Measurements from ENCODE around the gene NPW.
"Not testable (repeated sequence)": the region's sequence is repeated elsewhere in the genome, so short reads cannot be mapped to it uniquely, and the experiment has no call there.

Gene NPW

DNA sequence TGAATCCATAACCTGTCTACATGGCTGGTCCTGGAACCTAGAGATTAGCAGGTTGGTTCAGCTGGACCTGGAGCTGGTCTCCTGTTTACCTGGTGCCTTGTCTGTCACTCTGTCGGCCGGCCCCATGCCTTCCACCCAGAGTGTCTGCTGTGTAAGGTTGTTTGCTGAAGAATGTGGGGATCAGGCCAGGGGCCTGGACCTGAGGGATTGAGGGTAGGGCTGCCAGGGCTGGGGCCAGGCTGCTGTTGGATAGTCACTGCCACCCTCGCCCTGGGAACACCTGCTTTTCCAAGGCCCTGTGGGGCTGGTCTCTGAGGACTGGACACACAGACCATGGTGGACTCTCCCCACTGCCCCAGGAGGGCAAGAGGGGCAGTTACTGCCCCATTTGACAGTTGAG is 8.6 kb downstream of the NPW start:
- no peak overlapping the region for H3K4me3 Mint-ChIP-seq
- H3K36me3 Mint-ChIP-seq (ENCODE audit: low read depth): no peaks in the 10 kb centered on the region
- intact Hi-C loops (cut with micrococcal nuclease): no loop called here
- no peak overlapping the region for H3K27ac Mint-ChIP-seq
- H3K27me3 Mint-ChIP-seq: peaks cover 71% of the 10 kb centered on the region
- peaks cover 34% of the 10 kb centered on the region for H3K4me1 Mint-ChIP-seq (ENCODE audit: low read depth)
- no peaks in the 10 kb centered on the region for H3K9me3 Mint-ChIP-seq

DNA sequence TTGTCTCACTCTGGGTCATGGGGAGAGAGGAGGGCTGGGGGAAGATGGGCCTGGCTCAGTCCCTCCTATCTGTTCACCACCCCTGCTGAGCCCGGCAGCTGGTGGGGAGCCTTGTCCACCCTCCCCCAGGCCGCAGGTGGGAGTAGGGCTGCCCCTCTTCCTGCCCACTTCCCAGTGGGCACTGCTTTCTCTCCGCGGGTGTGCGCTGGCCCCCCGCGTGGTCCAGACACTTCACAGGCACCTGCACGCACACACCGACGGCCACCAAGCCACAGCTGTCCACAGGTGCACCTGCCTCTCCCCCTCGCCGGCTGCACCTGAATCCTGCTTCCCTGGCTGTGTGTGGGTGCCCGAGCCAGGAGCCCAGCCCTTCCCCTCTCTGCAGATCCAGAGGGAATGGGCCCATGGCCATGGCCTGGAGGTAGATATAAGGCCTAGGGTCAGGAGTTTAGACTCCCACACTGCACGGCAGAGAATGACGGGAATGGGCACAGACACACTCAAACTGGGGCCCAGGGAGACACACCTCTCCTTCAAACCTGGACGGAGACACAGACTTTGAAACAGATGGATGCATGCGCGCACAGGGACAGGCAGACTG is 9.1 kb downstream of the NPW start:
- Mint-ChIP-seq H3K4me3 (no peak overlapping the region), H3K27ac (no peak overlapping the region), H3K27me3 (peaks cover 76% of the 10 kb centered on the region), H3K4me1 (ENCODE audit: low read depth) (peaks cover 35% of the 10 kb centered on the region), H3K36me3 (ENCODE audit: low read depth) (no peaks in the 10 kb centered on the region), H3K9me3 (no peaks in the 10 kb centered on the region)
- intact Hi-C loops (cut with micrococcal nuclease): no loop called here

DNA sequence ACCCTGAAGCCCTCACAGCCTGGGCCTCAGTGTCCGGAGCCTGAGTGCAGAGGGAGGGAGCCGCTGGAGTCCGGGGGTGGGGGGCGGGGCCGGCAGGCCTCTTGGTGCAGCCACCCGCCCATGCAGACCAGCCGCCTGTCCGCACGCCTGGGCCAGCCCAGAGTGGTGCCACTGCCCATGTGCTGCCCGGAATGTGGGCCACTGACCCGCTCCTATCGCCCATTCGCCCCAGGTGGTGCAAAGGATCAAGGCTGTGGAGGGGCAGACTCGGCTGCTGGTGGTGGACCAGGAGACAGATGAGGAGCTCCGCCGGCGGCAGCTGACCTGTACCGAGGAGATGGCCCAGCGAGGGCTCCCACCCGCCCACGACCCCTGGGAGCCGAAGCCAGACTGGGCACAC is 9.8 kb downstream of the NPW start:
- intact Hi-C loops (cut with micrococcal nuclease): no loop called here
- H3K36me3 Mint-ChIP-seq (ENCODE audit: low read depth): no peaks in the 10 kb centered on the region
- H3K27ac Mint-ChIP-seq: no peak overlapping the region
- no peak overlapping the region for H3K4me3 Mint-ChIP-seq
- H3K27me3 Mint-ChIP-seq: peaks cover 76% of the 10 kb centered on the region
- H3K4me1 Mint-ChIP-seq (ENCODE audit: low read depth): peaks cover 33% of the 10 kb centered on the region
- H3K9me3 Mint-ChIP-seq: no peaks in the 10 kb centered on the region

DNA sequence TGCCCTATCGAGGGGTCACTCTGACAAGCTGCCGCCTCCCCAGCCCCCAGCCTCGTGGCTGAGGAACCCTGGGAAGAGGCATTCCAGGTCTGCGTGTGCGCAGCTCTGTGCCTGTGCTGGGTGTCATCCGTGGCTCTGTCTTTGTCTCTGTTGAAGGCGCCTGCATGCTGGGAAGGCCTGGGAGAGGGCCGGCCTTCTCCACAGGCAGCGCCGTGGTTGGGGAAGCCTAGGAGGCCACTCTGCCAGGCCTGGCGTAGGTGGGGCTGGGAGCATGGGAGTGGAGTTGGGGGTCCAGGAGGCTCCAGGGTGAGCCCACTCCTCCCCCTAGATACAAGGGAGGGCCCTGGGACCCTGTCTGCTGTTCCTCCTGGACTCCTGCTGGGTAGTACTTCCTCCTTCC is 10.5 kb downstream of the NPW start:
- H3K36me3 Mint-ChIP-seq (ENCODE audit: low read depth): no peaks in the 10 kb centered on the region

DNA sequence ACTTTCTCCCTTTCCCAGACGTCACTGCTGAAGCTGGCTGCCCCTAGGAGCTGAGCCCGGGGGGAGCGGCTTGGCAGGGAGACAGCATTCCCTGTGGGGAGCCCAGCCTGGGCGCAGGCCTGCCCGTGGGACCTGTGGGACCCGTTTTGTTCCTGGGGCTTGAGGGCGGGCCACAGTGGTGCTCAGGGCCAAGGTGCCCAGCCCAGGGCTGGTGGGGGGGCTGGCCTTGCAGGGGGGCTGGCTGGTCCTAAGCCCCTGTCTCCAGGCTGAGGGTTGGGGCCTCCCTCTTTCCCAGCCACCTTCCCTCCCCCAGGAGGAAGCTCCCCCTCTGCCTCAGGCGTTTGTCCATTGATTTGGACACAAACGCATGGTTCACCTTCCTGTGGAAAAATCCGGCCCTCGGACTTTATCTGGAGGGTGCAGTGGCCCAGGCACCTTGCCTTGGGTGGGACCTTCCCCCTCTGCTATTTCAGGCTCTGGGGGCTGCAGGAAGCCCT is 11.5 kb downstream of the NPW start:
- no peaks in the 10 kb centered on the region for H3K36me3 Mint-ChIP-seq (ENCODE audit: low read depth)
- H3K27ac Mint-ChIP-seq: no peak overlapping the region
- peaks cover 25% of the 10 kb centered on the region for H3K4me1 Mint-ChIP-seq (ENCODE audit: low read depth)
- H3K4me3 Mint-ChIP-seq: no peak overlapping the region
- H3K9me3 Mint-ChIP-seq: no peaks in the 10 kb centered on the region
- H3K27me3 Mint-ChIP-seq: peaks cover 65% of the 10 kb centered on the region
- intact Hi-C loops (cut with micrococcal nuclease): no loop called here

More for the DNA sequence above, 10.5 kb downstream of the NPW start:
- no peaks in the 10 kb centered on the region for H3K9me3 Mint-ChIP-seq
- intact Hi-C loops (cut with micrococcal nuclease): no loop called here
- H3K4me3 Mint-ChIP-seq: no peak overlapping the region
- H3K27me3 Mint-ChIP-seq: peaks cover 75% of the 10 kb centered on the region
- H3K4me1 Mint-ChIP-seq (ENCODE audit: low read depth): peaks cover 31% of the 10 kb centered on the region
- no peak overlapping the region for H3K27ac Mint-ChIP-seq

DNA sequence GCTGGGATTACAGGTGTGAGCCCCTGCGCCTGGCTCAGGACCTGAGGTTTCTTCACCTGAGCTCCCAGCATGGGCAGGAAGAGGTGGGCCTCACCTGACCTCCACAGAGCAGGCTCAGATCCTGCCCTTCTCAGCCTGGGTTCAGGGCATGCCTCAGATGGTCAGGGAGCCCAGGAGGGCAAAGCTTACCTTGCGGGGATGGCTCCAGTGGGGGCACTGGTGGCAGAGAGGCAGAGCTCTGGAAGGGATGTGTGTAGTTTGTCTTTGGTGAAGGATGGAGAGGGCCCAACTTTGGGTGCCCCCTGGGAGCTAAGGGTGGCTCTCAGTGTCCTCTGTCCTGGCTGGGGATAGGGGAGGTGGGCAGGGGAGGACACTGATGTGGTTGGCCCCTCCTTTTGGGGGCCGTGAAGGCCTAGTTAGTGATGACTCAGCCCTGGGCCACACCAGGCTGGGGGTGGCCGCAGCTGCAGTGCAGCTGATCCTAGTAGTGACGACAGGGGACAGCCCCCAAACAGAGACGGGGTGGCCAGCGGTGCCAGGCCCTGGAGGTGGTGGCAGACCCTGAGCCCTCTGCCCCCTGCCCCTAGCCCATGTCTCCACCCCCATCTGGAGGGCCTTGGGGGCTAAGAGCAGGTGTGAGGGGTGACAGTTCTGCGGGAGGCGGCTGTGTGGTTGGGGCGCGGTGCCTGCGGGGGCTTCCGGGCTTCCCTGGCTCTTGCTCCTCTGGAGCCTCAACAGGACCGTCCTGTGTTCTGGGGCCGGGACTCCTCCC is 12.9 kb downstream of the NPW start:
- no peak overlapping the region for H3K4me3 Mint-ChIP-seq
- H3K4me1 Mint-ChIP-seq (ENCODE audit: low read depth): peaks cover 22% of the 10 kb centered on the region
- H3K27me3 Mint-ChIP-seq: peaks cover 61% of the 10 kb centered on the region
- no peaks in the 10 kb centered on the region for H3K36me3 Mint-ChIP-seq (ENCODE audit: low read depth)
- intact Hi-C loops (cut with micrococcal nuclease): no loop called here
- H3K9me3 Mint-ChIP-seq: no peaks in the 10 kb centered on the region
- peak overlapping the region; percentile 63 for H3K27ac Mint-ChIP-seq

DNA sequence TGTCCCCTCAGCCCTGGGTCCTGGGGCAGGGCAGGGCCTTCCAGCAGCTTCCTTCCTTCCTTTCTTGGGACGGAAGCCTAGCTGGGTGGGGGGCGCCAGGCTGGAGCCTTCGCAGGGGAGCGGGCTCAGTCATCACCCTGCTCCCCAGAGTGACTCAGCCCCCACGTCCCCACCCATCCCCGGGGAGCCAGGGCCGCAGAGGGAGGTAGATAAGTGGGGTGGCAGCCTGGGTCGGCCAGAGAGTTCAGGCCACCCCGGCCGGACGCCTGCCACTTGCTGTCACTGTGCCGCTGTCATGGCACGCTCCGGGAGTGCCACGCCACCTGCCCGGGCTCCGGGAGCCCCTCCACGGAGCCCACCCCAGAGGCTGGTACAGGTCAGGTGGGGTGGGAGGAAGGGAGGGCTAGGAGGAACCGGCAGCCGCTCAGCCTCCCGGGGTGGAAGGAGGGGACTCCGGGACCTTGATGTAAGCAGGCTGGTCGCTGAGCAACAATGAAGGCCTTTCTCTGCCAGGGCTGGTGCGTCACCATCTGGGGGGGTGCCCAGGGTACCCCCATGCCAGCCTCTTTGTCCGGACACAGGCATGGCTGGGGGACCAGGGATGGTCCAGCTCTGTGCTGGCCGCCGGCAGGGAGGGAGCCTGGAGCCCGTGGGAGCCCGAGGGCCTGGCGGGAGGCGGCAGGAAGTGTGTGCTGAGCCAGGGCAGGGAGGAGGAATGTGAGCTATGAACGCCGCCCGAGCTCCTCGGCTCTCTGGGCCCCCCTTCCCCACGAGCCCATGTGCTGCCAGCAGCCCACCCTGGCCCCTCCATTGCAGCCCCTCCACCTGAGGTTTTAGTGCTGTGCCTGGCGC is 13.7 kb downstream of the NPW start:
- Mint-ChIP-seq H3K36me3 (ENCODE audit: low read depth) (no peaks in the 10 kb centered on the region), H3K27me3 (peaks cover 59% of the 10 kb centered on the region), H3K4me1 (ENCODE audit: low read depth) (peaks cover 26% of the 10 kb centered on the region), H3K27ac (peak overlapping the region; percentile 63), H3K4me3 (peak overlapping the region; percentile 58), H3K9me3 (no peaks in the 10 kb centered on the region)
- intact Hi-C loops (cut with micrococcal nuclease): no loop called here

DNA sequence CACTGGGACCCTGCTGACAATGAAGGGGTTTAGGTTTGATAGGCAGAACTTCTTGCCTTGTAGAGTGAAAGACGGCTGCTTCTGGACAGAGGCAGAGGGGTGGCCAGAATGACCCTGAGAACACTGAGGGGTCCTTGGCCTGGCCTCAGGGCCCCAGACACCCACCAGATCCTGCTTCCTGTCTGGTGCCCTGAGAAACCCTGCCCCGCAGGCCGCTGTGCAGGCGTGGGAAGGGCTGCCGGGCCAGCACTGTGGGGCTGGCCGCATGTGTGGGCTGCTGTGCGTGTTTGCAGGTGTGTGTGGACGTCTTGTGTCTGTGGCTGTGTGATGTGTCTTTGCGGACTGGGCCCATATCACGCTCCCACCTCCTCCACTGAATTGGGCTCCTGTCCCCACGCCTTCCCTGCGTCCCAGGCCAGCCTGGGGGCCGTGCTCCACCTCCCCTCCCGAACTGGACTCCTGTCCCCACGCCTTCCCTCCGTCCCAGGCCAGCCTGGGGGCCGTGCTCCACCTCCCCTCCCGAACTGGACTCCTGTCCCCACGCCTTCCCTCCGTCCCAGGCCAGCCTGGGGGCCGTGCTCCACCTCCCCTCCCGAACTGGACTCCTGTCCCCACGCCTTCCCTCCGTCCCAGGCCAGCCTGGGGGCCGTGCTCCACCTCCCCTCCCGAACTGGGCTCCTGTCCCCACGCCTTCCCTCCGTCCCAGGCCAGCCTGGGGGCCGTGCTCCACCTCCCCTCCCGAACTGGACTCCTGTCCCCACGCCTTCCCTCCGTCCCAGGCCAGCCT is 14.5 kb downstream of the NPW start:
- intact Hi-C loops (cut with micrococcal nuclease); H3K9me3 Mint-ChIP-seq; H3K36me3 Mint-ChIP-seq (ENCODE audit: low read depth): not testable (repeated sequence)
- Mint-ChIP-seq H3K4me1 (ENCODE audit: low read depth) (peaks cover 28% of the 10 kb centered on the region), H3K4me3 (peak overlapping the region; percentile 58), H3K27me3 (peaks cover 51% of the 10 kb centered on the region), H3K27ac (peak overlapping the region; percentile 63)

DNA sequence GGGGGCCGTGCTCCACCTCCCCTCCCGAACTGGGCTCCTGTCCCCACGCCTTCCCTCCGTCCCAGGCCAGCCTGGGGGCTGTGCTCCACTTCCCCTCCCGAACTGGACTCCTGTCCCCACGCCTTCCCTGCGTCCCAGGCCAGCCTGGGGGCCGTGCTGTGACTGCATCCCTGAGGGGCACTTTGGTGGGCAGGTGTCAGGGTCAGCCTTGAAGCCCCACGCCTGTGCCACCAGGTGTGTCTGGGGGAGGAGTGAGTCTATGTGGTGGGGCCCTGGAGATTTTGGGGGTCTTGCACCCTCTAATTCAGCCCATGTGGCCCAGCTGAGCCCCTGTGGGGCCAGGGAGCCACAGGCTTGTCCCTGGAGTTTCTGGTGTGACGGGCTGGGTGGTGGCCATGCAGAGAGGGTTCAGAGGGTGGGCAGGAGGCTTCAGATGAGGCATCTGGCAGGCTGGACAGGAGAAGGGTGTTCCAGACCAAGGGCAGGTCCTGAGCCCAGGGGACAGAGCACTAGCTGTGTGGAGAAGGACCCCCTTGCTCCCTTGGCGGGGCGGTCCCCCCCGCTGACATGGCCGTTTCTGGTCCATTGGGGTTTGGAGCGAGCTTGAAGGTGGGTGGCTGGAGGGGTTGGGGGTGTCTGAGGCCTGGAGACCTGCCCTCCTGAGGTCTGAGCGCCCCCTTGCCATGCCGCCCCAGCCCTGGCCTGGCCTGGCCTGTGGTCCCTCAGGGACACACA is 15.3 kb downstream of the NPW start:
- peaks cover 45% of the 10 kb centered on the region for H3K27me3 Mint-ChIP-seq
- no peak overlapping the region for H3K27ac Mint-ChIP-seq
- no peaks in the 10 kb centered on the region for H3K9me3 Mint-ChIP-seq
- H3K36me3 Mint-ChIP-seq (ENCODE audit: low read depth): no peaks in the 10 kb centered on the region
- H3K4me3 Mint-ChIP-seq: no peak overlapping the region
- peaks cover 34% of the 10 kb centered on the region for H3K4me1 Mint-ChIP-seq (ENCODE audit: low read depth)
- intact Hi-C loops (cut with micrococcal nuclease): no loop called here

DNA sequence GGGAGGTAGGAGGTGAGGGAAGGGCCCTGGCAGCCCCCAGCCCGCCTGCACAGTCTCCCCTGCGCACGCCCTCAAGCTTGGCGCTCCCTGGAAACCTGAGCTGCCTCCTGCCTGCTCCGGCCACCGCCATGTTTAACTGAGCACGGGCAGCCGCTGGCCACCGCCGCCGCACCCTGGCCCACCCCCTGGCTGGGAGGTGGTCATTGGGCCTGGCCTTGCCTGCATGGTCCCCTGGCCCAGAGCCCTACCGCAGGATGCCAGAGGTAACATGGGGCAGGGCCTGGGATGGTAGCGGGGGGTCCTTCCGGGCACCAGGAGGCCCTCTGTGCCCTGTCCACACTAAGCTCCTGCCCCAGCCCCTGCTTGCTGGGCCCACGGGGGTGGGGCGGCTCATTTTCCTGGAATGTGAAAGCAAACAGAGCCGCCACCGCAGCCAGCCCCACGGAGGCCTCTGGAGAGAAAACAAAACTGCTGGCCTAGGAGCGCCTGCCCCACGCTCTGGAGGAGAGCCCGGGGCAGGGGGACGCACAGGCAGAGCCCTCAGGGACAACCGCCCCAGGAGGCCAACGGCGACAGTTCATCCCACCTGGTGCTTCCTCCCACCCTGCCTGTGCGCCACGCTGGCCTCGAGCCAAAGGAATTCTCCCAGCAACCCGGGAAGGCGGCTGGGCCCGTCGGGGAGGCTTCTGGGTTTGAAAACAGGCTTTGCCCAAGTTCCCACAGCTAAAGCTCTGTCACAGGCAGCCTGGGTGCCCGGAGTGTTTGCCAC is 16.0 kb downstream of the NPW start:
- Mint-ChIP-seq H3K4me1 (ENCODE audit: low read depth) (peaks cover 34% of the 10 kb centered on the region), H3K27me3 (peaks cover 43% of the 10 kb centered on the region), H3K36me3 (ENCODE audit: low read depth) (no peaks in the 10 kb centered on the region), H3K4me3 (no peak overlapping the region), H3K9me3 (no peaks in the 10 kb centered on the region), H3K27ac (no peak overlapping the region)
- intact Hi-C loops (cut with micrococcal nuclease): no loop called here

DNA sequence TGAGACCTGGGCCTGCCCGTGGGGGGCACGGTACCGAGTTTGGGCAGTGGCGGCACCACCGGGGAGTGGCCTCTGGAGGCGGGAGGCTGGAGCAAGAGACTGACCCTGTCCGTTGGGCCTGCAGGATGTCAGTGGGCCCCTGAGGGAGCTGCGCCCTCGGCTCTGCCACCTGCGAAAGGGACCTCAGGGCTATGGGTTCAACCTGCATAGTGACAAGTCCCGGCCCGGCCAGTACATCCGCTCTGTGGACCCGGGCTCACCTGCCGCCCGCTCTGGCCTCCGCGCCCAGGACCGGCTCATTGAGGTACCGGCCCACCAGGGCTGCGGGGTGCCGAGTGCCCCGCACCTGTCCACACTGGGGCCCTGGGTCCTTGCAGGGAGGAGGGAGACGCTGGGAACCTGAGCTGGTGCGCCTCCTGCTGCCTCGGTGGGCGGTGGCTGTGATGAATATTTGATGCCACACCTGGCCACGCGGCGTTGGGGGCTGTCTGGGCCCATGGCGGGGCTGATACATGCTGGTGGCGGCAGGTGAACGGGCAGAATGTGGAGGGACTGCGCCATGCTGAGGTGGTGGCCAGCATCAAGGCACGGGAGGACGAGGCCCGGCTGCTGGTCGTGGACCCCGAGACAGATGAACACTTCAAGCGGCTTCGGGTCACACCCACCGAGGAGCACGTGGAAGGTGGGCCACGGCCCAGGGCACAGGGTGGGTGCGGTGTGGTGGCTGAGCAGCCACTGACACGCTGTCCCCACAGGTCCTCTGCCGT is 16.8 kb downstream of the NPW start:
- H3K27me3 Mint-ChIP-seq: peaks cover 38% of the 10 kb centered on the region
- peaks cover 34% of the 10 kb centered on the region for H3K4me1 Mint-ChIP-seq (ENCODE audit: low read depth)
- intact Hi-C loops (cut with micrococcal nuclease): no loop called here
- no peaks in the 10 kb centered on the region for H3K36me3 Mint-ChIP-seq (ENCODE audit: low read depth)
- no peak overlapping the region for H3K4me3 Mint-ChIP-seq
- no peaks in the 10 kb centered on the region for H3K9me3 Mint-ChIP-seq
- H3K27ac Mint-ChIP-seq: no peak overlapping the region

DNA sequence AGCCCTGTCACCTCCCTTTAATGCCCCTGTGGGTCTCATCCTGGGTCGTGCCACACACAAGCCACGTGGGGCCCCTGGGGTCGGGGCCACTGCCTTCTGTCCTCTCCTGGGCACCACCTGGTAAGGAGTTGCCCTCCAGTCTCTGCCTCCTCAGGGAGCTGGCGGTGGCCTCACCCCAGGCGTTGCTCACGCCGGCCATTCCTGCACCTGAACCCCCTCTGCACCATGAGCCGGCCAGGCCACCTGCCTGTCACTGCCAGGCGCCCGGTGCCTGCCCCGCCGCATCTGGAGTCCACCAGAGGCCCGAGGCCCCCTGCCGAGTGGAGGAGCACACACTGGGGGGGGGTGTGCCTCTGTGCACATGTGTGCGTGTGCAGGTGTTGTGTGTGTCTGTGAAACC is 17.5 kb downstream of the NPW start:
- intact Hi-C loops (cut with micrococcal nuclease): no loop called here
- Mint-ChIP-seq H3K27ac (no peak overlapping the region), H3K4me3 (no peak overlapping the region), H3K4me1 (ENCODE audit: low read depth) (peaks cover 34% of the 10 kb centered on the region), H3K27me3 (peaks cover 33% of the 10 kb centered on the region), H3K36me3 (ENCODE audit: low read depth) (no peaks in the 10 kb centered on the region), H3K9me3 (no peaks in the 10 kb centered on the region)

All from dendritic cell treated with granulocyte-macrophage colony-stimulating factor and Interleukin-4, amounts not matched to agents 40 ng/mL and 50 ng/mL, for 4 days (primary cell).